OCI-LY3 (cell line): Measurements from ENCODE around the gene ITGB8.

Experiments used
- H2AFZ ChIP-seq: fragments of 200-600, 300-600 bp; shearing (Covaris generic); 2 replicates; pipeline ENCODE4 v1.6.0; 2014; ENCODE audit warnings: antibody characterized with exemption, low read depth, low read length
- H3K27ac ChIP-seq: fragments of 200-600, 300-600 bp; sonication (generic); 2 replicates; pipeline ENCODE4 v1.5.1; 2014; ENCODE audit warnings: mild to moderate bottlenecking, low read length, moderate library complexity, mixed read lengths
- H3K27me3 ChIP-seq: fragments of 200-600, 300-600 bp; sonication (generic); 2 replicates; pipeline ENCODE4 v1.6.1; 2014; ENCODE audit warnings: low read depth, low read length, mixed read lengths
- H3K36me3 ChIP-seq: fragments of 200-600, 300-600 bp; sonication (generic); replicated peaks from 2 replicates; pipeline ENCODE3; 2014; ENCODE audit warnings: low read depth, low read length, mixed read lengths
- H3K4me1 ChIP-seq: fragments of 300-600, 200-600 bp; sonication (generic); 2 replicates; pipeline ENCODE4 v1.6.1; 2014; ENCODE audit warnings: low read length, mixed read lengths
- H3K4me2 ChIP-seq: fragments of 200-600, 300-600 bp; sonication (generic); 2 replicates; pipeline ENCODE4 v1.6.1; 2014; ENCODE audit warnings: low read length, mixed read lengths
- H3K4me3 ChIP-seq: fragments of 300-600, 200-600 bp; sonication (generic); 2 replicates; pipeline ENCODE4 v1.5.1; 2014; ENCODE audit warnings: antibody characterized with exemption, mild to moderate bottlenecking, low read length, moderate library complexity
- H3K79me2 ChIP-seq: fragments of 300-600, 200-600 bp; shearing (Covaris generic); 2 replicates; pipeline ENCODE4 v1.6.1; 2014; ENCODE audit warnings: mild to moderate bottlenecking, low read length, mixed read lengths
- H3K9ac ChIP-seq: fragments of 300-600, 200-600 bp; shearing (Covaris generic); 2 replicates; pipeline ENCODE4 v1.6.0; 2014; ENCODE audit warnings: mild to moderate bottlenecking, low read length, moderate library complexity
- H3K9me3 ChIP-seq: fragments of 200-600, 300-600 bp; shearing (Covaris generic); 2 replicates; pipeline ENCODE4 v1.6.1; 2014; ENCODE audit warnings: low read length, mixed read lengths; ENCODE audit not compliant: insufficient read depth
- H4K20me1 ChIP-seq: fragments of 200-600, 300-600 bp; sonication (generic); 2 replicates; pipeline ENCODE4 v1.6.1; 2016; ENCODE audit warnings: low read length, mixed read lengths; ENCODE audit not compliant: insufficient read depth
- CTCF ChIP-seq: fragments of 200-600, 300-600 bp; sonication (generic); IDR thresholded peaks from 2 replicates; pipeline ENCODE4 v1.5.1; 2014; ENCODE audit warnings: antibody characterized with exemption, low read length, low read depth
- EZH2phosphoT487 ChIP-seq: fragments of 200-600 bp; shearing (Covaris generic); IDR thresholded peaks from 2 replicates; pipeline ENCODE4 v1.6.1; 2018; ENCODE audit warnings: antibody characterized with exemption, mixed run types, low read depth

Gene ITGB8

GRCh38 chr7:20350996-20351692 is 20.4 kb downstream of the ITGB8 start:
- Histone ChIP-seq H3K36me3 (no peaks in the 10 kb centered on the region), H3K9ac (no peak overlapping the region)

DNA sequence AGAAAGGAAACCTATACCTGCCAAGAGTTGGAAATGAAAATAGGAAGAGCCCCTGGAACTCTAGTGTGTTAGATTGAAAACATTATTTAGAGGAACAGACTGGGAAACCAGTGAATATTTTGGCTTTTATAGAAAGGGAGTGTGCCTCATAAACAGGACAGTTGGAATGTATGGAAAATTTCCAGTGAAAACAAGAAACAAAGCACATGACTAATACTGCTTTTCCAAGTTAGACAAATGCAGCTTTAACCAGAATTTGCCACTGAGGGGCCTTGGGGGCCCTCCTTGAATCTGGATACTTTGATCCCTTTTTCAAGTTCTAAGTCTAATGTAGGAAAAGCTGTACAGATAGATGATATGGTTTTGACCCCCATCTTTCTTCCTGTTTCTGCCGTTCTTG is 21.2 kb downstream of the ITGB8 start:
- no peaks in the 10 kb centered on the region for H3K79me2 ChIP-seq
- no peaks in the 10 kb centered on the region for H3K4me1 ChIP-seq
- no peak overlapping the region for H2AFZ ChIP-seq
- no peak overlapping the region for H3K9ac ChIP-seq
- H3K36me3 ChIP-seq, result no peaks in the 10 kb centered on the region
- no peak overlapping the region for H3K4me3 ChIP-seq
- no peaks in the 10 kb centered on the region for H3K27me3 ChIP-seq
- TF ChIP-seq EZH2phosphoT487, result no peak
- TF ChIP-seq CTCF, result no peak
- no peak overlapping the region for H3K4me2 ChIP-seq
- no peaks in the 10 kb centered on the region for H4K20me1 ChIP-seq
- no peak overlapping the region for H3K27ac ChIP-seq
- H3K9me3 ChIP-seq, result no peaks in the 10 kb centered on the region

More at GRCh38 chr7:20350996-20351692, 20.4 kb downstream of the ITGB8 start:
- no peak overlapping the region for H3K27ac ChIP-seq
- H4K20me1 ChIP-seq, result no peaks in the 10 kb centered on the region
- no peaks in the 10 kb centered on the region for H3K9me3 ChIP-seq
- H3K79me2 ChIP-seq, result no peaks in the 10 kb centered on the region; the same call in 1 of the 2 replicates
- TF ChIP-seq CTCF, result no peak
- no peak for TF ChIP-seq EZH2phosphoT487
- no peak overlapping the region for H2AFZ ChIP-seq
- H3K4me3 ChIP-seq, result no peak overlapping the region
- no peak overlapping the region for H3K4me2 ChIP-seq
- H3K4me1 ChIP-seq, result no peaks in the 10 kb centered on the region
- no peaks in the 10 kb centered on the region for H3K27me3 ChIP-seq

DNA sequence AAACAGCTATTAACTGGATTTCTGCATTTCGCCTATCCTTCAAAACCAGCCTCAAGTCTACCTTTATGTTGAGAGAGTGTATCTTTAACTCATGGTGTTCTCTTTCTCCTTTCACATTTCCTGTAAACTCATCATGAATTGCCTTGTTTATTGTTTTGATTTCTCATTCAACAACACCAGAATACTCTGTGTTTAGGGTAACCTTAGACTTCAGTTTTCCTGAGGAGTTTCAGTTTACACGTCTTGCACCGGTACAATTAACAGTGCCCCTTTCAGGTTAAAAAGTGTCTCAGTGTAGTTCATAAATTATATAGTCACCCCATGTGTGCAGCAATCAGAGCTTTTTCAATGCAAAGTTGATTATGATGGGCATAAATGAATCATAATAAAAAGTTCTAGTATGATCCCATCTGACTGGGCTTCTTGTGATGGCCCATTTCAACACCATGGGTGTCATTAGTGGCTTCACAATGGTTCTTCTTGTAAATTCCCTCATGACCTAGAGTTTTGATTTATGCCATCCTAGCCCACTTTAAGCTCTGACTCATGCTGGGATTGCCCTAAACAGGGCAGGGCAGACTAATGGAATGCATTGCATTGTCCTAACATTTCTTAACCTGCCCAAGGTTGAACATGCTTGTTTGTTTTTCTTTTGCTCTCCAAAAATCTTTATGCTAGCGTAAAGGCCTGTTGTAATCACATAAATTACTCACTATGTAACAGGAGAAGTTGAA is 22.0 kb downstream of the ITGB8 start:
- no peak for TF ChIP-seq CTCF
- no peak for TF ChIP-seq EZH2phosphoT487
- H3K27me3 ChIP-seq, result no peaks in the 10 kb centered on the region
- no peak overlapping the region for H3K9ac ChIP-seq
- no peaks in the 10 kb centered on the region for H3K9me3 ChIP-seq
- no peak overlapping the region for H3K27ac ChIP-seq
- H2AFZ ChIP-seq, result no peak overlapping the region
- no peak overlapping the region for H3K4me2 ChIP-seq
- no peaks in the 10 kb centered on the region for H3K79me2 ChIP-seq
- H3K36me3 ChIP-seq, result no peaks in the 10 kb centered on the region
- H3K4me3 ChIP-seq, result no peak overlapping the region
- no peaks in the 10 kb centered on the region for H3K4me1 ChIP-seq
- no peaks in the 10 kb centered on the region for H4K20me1 ChIP-seq

GRCh38 chr7:20354610-20355528 is 24.2 kb downstream of the ITGB8 start:
- Histone ChIP-seq H2AFZ (no peak overlapping the region), H3K9me3 (no peaks in the 10 kb centered on the region), H3K4me3 (no peak overlapping the region), H3K27me3 (no peaks in the 10 kb centered on the region), H3K4me2 (no peak overlapping the region), H4K20me1 (no peaks in the 10 kb centered on the region), H3K9ac (no peak overlapping the region), H3K79me2 (no peaks in the 10 kb centered on the region), H3K36me3 (no peaks in the 10 kb centered on the region), H3K4me1 (no peaks in the 10 kb centered on the region), H3K27ac (no peak overlapping the region)
- no peak for TF ChIP-seq CTCF
- no peak for TF ChIP-seq EZH2phosphoT487
